Suprapubic skin (tissue), 3 donors: ENCODE data around the gene GRIP2.

Experiments used
- EP300 ChIP-seq: sonication (generic); formaldehyde crosslinking; IDR thresholded peaks from one replicate; pipeline ENCODE4 v1.6.1; 2017; ENCODE audit warnings: antibody characterized with exemption
- POLR2A ChIP-seq, 2 donors: fragments of 450-650 bp; IDR thresholded peaks; one replicate each; pipeline ENCODE4 v1.6.1; 2017; ENCODE audit warnings: antibody characterized with exemption in 2 of 2, mild to moderate bottlenecking in 2 of 2, moderate library complexity in 2 of 2
- TF ChIP-seq, protein P1 (sequence below), 2 donors: fragments of 200-600 bp in 1 of 2; fragments of 450-650 bp in 1 of 2; sonication (generic) in 1 of 2; IDR thresholded peaks; one replicate each; pipeline ENCODE4 v1.5.1; 2016 to 2019; ENCODE audit warnings: antibody characterized with exemption in 2 of 2, mild to moderate bottlenecking in 1 of 2, moderate library complexity in 1 of 2

- TF ChIP-seq, protein P1, sequence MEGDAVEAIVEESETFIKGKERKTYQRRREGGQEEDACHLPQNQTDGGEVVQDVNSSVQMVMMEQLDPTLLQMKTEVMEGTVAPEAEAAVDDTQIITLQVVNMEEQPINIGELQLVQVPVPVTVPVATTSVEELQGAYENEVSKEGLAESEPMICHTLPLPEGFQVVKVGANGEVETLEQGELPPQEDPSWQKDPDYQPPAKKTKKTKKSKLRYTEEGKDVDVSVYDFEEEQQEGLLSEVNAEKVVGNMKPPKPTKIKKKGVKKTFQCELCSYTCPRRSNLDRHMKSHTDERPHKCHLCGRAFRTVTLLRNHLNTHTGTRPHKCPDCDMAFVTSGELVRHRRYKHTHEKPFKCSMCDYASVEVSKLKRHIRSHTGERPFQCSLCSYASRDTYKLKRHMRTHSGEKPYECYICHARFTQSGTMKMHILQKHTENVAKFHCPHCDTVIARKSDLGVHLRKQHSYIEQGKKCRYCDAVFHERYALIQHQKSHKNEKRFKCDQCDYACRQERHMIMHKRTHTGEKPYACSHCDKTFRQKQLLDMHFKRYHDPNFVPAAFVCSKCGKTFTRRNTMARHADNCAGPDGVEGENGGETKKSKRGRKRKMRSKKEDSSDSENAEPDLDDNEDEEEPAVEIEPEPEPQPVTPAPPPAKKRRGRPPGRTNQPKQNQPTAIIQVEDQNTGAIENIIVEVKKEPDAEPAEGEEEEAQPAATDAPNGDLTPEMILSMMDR (IDR thresholded peaks at IDR 0.05): no peak
- TF ChIP-seq POLR2A (IDR thresholded peaks at IDR 0.05) (no peak), EP300 (no peak)
These were observed 20.7 kb downstream of the GRIP2 start for GRCh38 chr3:14519406-14519805.
